Measurements from ENCODE around the gene GOLGA6C.
"Not testable (repeated sequence)": the region's sequence is repeated elsewhere in the genome, so short reads cannot be mapped to it uniquely, and the experiment has no call there.

Gene GOLGA6C

DNA sequence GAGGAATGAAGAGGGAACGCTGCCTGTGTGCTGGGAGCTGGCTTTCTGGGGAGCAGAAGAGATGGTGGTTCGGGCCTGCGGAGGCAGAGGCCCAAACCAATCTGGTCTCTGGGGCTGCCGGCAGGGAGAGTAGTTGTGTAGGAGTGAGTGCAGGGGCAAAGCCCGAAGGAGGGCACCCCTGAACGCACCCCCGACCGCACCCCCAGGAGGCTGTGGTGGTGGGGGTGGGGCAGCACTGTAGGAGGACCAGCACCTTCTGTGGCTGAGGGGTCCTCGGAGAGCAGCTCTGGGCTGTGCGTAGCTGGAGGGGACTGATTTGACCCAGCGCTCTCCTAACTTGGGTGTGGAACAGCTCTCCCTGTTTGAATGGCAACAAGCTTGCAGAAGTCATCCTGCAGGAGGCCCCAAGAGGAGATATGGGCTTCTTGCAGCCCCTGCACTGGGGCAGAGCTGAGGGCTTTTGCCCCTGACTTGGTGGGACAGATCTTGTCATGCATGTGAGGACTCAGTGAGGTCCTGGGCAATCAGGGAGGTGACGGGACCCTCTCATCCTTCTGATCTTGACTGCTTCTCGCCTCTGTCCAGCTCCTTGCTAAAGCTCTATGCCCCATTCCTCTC is 30.4 kb upstream of the GOLGA6C start:
- no peak for DNase-seq (ENCODE audit: low spot score)

DNA sequence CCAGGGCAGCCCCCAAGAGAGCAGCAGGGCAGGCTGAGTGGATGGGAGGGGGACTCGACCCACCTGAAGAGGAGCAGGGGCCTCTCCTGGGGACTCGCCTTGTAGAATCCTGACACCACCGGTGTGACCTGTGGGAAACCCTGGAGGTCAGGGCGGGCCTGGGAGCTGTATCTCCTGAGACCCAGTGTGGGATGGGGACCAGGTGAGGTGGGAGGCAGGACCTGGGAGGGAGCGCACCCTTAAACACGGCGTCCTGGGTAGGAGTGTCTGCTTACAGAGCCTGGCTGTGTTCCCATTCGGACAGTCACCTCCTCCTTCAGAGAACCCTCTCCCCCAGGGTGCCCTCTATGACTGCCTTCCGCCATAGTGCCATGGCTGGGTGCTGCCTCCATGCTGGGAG is 29.3 kb upstream of the GOLGA6C start:
- no peak for DNase-seq (ENCODE audit: low spot score)

DNA sequence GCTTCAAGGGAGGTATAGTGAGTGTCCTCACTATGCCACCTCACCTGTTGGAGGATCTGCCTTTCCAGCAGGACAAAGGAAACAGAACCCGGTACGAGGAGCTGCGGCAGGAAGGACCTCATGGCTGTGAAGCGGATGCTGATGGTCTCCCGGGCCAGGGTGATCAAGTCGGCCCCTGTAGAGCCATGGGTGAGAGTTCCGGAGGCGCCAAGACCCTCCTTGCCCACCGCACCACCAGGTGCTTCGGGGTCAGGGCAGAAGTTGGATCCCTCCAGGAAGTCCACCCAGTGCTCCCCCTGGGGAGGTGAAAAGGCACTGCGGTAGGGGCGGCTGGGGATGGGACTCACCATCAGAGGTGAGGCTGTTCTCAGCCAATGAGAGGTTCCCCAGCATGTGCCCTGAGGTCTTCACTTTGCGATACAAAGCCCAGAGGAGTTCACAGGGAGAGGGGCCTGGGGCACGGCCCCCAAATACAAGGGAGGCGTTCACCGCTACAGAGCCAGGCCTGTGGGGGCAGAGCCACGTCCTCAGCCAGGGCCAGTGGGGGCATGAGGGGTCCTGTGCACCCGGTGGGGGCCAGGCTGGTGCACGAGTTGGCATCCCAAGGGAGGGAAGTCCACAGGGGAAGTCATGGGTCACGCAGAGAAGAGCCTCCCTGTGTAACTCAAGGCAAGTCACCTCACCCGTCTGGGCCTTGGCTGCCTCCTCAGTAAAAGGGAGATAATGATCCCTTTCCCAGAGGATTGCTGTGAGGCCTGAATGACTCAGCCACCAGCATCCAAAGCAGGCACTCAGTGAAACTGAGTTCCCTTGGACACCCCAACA is 28.7 kb upstream of the GOLGA6C start:
- DNase-seq (ENCODE audit: low spot score) = no peak

DNA sequence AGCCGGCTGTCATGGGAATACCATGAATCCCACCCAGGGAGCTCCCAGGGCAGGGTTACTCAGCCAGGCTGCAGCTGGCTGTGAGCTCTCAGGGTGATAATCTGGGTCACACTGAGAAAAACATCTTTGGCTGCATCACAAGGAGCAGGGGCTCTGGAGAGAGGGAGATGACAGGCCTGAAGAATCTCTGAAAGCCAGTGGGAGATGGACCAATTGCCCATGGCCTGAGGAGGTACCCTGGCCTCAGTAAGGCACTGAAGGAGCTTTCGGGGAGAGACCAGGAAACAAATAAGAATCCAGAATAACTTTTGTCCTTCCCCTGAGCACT is 28.2 kb upstream of the GOLGA6C start:
- no peak for DNase-seq (ENCODE audit: low spot score)

DNA sequence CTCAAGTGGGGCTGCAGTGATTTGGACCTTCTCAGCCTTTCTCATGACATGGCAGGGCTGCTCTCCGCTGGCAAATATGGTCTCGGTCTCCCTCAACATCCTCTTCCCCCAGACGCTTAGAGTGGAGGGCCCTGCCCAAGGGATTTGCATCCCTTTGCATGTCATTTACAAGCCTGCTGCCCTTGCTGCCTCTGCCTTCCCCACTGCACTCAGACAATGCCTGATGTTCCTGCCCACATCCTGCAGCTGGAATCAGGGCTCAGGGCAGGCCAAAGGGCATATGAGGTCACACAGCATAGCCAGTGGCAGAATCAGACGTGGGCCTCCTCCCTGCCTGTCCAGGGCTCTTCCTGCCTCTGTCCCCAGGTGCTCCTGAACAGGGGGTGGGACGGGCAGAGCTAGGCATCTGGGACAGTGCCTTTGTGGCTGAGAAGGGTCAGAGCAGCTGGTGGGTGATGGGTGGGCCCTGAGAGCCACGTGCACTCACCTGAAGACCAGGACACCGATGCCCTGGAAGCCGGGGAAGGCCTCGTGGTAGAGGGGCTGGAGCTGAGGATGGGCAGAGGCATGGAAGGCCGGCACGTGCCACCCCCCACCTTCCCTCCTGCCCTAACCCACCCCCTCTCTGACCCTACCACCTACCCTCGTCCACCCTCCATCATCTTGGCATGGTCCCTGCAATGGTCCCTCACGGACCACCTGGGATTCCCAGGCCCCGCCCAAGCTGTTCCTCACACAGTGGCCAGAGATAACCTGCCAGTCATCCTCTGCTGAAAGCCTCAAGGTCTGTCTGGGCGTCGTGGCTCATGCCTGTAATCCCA is 27.4 kb upstream of the GOLGA6C start:
- DNase-seq (ENCODE audit: low spot score) = no peak

DNA sequence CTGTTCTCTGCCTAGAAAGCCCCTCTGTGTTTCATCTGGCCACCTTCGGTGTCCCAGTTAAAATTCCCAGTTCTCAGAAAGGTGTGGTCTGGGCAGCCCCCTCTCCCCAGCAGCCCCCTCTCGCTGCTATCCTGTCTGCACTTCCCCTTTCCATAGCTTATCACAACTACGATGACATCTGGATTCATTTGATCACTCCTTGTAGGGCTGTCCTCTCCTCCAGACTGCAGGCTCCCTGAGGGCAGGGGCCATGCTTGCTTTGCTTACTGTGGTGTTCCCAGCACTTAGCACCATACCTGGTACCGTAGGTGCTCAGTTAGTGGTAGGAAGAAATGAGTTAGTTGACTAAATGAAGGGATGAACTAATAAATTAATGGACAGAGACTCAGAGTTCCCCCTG is 26.3 kb upstream of the GOLGA6C start:
- no peak for DNase-seq (ENCODE audit: low spot score)

DNA sequence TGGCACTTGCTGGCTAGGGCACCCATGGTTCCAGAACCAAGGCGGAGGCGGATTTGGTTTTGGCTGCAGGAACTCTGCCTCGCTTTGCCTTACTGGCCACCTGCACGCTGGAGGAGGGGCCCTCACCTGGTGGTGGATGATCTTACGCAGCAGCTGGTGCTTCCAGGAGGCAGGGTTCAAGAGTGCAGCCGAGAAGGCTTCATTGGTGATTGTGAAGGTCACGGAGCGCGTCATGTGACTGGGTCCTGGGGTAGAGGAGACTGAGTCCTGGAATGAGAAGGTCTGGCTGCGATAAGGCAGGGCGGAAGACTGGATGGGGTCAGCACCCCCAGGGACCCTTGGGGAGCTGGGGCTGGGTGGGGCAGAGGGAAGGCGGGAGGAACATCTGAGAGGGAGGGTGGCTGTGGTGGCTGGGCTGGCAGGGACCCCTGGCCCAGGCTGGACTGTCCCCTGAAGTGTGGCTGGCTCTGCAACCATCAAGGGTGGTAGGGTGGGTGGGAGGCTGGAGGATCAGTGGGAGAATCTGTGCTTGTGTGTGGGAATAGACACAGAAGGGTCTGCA is 25.8 kb upstream of the GOLGA6C start:
- no peak for DNase-seq (ENCODE audit: low spot score)

DNA sequence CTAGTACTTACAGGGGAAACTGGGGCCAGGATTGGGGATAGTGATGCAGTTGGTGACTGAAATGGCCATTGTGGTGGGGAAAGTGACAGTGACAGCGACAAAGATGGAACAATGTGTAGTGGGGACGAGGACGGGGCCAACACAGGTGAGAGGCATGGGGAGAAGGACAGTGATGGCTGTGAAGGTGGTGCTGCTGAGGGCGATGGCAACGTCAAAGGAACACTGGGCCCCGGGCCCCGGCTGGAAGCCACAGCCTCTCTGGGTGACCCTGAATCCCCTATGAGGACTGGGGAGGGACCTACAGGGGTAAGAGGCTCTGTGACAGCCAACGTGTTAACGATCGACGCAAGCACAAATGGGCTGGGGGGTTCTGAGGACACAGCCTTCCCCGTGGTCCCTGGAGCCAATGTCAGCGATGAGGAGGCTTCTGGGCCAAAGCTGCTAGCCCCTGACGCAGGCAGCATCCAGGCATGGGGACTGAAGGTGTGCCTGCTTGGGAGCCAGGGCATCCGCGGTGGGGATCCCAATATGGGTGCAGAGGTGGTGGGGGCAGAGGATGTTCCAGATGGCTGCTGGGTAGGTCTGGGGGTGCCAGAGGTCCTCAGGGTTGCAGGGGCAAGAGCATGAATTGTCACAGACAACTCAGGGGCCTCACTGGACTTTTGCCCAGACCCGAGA is 25.2 kb upstream of the GOLGA6C start:
- DNase-seq (ENCODE audit: low spot score) = no peak

DNA sequence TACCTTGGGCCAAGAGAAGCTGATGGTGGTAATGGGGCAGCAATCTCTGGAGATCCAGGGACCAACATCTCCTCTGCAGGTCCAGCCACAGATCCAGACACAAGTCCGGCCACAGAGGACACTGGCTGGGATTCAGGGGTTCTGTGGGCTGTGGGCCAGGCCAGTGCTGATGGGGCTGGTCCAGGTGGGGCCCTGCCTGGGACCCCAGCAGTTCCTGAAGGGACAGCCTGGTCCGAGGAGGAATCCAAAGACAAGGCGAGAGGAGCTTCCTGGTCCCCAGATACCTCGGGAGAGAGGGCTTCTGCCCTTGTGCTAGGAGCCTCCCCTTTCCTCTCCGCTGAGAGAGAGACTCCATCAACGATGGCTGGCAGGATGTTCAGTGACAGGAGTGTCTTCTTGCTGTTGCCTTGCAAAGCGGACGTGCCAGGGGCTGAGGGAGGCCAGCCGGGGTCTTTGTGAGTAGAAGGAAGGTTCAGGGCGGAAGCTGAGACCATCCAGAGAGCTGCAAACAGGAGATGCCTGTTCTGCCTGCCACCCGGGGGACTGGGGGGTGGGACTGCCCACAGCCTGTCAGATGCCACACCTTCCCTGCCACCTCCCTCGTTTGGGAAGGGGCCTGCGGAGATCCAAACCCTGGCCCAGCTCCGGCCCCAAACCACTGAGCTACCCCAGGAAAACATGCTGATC is 24.5 kb upstream of the GOLGA6C start:
- no peak for DNase-seq (ENCODE audit: low spot score)

DNA sequence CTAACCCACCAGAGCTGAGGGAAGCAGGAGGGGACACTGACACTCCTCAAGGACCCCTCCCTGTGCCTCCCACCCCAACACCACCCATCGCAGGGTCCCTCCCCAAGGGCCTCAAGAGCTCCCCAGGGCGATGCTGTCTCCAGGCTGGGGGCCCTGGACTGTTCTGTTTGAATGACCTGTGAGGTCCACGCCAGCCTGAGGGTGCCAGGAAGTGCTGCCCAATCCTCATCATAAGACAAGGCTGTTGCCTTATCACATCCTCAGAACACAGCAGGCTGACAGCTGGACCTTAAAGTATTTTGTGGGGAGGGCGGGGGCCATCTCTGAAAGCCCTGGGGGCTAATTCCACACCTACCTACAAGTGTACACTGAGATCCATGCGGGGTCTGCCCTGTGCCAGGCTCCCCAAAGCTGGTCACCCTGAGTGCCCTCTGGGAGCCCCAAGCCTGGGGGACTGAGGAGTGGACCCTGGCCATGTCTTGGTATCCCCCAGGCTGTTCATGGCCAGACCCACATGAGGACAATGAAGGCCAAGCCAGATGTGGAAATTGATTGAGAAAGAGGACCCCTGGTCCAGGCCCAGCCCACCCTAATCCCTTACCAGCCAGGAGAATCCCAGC is 23.8 kb upstream of the GOLGA6C start:
- DNase-seq (ENCODE audit: low spot score) = no peak

DNA sequence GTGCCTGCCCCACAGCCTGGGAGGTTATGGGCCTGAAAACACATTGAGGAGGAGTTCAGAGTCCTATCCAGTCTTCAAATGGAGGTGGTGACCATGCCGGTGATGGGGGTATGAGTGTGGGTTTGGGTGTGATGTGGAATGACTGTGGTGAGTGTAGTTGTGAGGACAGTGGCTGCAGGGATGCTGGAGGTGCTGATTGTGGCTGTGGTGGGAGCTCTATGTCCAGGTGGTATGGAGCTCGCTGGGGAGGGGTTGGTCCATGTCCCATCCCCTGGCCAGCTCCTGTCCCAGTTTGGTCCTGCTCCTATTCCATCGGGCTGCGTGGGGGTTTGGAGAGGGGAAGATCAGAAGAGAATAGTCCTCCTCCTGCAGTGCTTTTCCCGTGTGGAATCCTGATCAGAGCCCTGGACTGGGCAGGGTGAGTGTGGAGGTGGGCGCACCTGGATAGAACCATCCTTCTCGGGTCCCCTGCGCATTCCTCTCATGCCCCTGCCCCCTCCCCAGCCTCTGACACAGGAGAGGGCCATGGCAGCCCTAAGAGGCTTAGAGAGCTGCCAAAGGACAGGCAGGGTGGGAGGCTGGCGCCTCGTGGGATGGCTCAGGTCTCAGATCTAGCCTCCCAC is 23.0 kb upstream of the GOLGA6C start:
- no peak for DNase-seq (ENCODE audit: low spot score)

DNA sequence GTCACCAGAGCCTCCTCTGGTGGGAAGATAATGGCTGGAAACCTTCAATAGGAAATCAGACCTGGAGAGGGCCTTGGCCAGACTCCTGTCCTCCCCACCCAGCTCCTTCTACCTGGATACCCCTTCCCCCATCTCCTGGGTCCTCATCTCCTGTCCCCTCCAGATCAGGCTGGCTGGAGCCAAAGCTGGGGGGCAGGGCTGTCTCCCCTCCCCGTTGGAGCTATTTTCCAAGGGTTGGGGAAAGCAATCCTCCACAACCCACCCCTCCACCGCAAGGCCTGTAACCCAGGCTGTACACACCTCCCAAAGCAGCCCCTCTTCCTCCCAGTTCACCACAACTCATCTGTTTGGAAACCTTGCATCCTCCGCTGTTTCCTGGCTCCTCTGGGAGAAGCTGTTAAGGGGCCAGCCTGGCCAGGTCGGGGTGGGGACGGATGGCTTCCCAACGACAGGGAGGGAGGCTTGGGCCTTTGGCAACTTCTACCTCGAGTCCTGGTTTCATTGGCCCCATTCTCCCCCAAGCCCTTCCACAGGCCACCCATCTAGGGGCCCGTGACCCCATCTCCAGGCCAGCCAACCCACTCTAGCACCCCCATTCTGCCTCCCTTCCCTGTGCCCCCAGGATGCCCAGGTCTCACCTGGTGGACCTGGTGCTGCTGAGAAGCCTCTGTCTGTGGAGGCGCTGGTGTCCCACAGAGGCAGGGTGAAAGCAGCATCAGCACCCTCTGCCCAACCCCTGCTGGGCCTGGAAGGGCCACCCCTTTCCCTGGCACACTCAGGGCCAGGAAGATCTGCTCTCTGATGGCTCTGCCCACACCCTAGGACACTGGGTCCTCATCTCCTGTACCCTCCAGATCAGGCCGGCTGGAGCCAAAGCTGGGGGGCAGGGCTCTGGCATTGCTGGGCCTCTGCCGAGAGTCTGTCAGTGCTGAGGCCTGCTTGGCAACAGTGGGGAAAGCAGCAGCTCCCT is 22.1 kb upstream of the GOLGA6C start:
- no peak for DNase-seq (ENCODE audit: low spot score)

DNA sequence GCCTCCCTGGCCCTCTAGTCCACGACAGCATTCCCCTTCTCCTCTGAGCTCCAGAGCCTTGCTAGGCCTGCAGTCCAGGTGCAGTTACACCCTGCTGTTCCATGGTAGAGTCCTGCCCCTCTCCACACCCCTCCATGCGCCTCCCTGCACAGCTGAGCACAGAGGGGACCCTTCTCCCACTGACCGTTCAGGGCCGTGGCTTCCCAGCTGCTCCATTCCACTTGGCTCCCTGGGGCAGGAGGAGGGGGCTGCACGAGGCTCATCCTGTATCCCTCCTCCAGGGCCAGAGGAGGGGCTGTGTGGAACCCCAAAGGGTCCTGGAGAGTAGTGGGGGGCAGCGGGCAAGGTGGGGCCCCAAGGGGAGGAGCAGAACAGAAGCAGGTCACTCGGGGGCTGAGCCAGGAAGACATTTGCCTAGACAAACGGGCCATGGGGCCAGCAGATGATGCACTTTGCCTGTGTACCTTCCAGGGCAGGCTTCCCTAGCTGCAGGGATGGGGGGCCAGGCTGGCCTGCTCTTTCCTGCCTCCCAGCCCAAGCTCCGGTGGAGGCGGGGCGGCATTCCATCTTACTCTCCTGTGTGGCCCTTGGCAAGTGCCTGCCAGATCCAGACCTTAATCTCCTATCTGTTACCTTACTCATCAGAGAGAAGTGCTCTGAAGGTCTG is 20.7 kb upstream of the GOLGA6C start:
- no peak for DNase-seq (ENCODE audit: low spot score)

DNA sequence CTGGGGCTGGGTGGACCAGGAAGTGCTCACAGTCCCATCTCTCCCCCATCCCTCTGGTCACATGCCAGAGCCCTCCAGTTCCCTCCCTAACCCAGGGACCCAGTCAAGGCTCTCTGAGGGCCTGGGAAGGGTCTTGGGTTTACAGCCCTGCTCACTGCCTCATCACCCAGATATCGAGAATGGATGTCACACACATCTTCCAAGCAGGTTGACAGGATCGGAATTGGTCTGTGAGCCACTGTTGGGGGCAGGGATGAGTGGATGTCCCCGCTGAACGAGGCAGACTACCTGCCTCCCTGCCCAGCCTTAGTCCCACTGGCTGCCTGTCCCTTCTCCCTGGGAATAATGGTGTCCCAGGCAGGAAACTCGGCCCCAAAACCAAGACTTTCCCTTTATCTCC is 20.0 kb upstream of the GOLGA6C start:
- DNase-seq (ENCODE audit: low spot score) = no peak

DNA sequence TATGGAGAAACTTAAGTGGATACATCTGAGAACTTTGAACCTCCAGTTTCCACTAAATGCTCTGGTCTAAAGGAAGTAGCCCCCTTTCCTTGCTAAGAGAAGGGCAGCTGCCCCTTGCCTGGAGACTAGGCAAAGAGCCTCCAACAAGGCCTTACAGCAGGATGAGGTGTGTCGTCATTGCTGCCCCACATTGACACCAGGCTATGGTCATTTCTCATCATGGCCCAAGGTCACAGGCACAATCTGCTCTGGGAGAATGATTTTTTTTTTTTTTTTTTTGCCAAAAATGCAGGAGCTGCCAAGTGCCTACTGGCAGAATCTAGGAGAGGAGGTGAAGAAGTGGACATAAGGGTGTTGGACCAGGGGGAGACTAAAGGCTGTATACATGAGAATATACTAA is 12.4 kb upstream of the GOLGA6C start:
- not testable (repeated sequence) for DNase-seq (ENCODE audit: low spot score)

DNA sequence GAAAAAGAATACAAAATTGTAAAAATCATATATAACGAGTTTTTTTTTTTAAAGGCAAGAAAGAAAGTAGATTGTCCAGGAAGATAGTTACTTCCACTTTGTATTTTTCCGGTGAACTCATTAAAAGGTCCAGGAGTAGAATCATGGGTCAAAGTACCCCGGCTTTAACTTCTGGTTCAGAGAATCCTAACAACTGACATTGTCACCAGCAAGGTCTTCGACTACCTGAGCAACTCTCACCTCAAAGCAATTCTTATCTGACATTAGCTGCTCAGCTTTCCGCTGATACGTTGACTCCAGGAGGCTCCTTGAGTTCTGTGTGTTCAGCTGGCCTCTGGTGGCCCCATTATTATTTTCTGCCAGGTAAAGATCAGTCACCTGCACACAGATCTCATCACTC is 9.1 kb upstream of the GOLGA6C start:
- DNase-seq (ENCODE audit: low spot score) = not testable (repeated sequence)

DNA sequence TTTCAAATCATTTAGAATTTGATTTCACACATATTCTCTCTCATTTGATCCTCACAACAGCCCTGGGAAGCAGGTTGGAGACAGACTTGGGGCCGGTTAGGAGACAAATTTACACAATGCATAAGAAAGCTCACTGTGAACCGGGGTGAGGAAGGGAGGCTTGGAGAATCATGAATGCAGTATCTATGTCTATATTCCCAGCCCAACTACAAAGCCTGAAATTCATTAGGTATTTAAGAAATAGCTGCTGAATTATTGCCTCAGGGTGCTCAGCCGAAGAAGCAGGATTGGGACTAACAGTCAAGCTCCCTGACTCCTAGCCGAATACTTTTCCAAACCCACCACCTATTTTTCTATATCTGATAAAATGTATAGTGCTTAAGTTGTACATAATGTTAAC is 8.4 kb upstream of the GOLGA6C start:
- no peak for DNase-seq (ENCODE audit: low spot score)

DNA sequence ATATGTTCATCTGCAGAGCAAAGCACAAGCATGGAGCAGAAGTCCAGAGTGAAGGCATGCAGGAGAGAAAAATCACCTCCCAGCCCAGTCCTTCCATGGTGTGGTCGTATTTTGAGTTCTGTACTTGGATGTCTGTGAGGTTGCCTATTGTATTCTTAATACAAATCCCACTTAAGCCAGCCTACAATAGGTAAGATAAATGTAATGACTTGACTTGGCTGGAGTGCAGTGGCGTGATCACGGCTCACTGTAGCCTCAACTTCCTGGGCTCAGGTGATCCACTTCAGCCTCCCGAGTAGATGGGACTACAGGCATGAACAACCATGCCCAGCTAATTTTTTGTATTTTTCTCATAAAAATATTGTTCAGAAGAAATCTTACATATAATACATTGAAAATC is 6.8 kb upstream of the GOLGA6C start:
- DNase-seq (ENCODE audit: low spot score) = not testable (repeated sequence)

DNA sequence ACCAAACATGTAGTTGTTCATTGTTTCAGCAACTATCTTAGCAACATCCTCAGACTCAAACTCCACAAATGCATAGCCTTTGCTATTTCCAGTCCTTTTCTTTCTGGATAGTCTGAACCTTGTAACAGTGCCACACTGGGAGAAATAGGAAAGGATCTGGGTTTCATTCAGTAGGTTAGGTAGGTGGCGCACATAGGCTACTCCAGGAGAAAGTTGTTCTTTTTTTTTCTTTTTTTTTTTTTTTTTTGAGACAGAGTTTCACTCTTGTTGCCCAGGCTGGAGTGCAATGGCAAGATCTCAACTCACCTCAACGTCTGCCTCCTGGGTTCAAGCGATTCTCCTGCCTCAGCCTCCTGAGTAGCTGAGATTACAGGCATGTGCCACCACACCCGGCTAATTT is 5.8 kb upstream of the GOLGA6C start:
- not testable (repeated sequence) for DNase-seq (ENCODE audit: low spot score)

All from CD4-positive, alpha-beta T cell treated with Interleukin-6 at 100 ng/mL for 8 hours (primary cell).